Activated CD4-positive, alpha-beta T cell treated with anti-CD3 and anti-CD28 coated beads for 4 hours (primary cell): Measurements from ENCODE around the gene STAT5A.
"Not testable (repeated sequence)": the region's sequence is repeated elsewhere in the genome, so short reads cannot be mapped to it uniquely, and the experiment has no call there.

Experiments used
- DNase-seq, 2 donors: peaks; one replicate each; pipeline ENCODE4 v3.0.0-alpha.2; 2020

The STAT5A gene

DNA sequence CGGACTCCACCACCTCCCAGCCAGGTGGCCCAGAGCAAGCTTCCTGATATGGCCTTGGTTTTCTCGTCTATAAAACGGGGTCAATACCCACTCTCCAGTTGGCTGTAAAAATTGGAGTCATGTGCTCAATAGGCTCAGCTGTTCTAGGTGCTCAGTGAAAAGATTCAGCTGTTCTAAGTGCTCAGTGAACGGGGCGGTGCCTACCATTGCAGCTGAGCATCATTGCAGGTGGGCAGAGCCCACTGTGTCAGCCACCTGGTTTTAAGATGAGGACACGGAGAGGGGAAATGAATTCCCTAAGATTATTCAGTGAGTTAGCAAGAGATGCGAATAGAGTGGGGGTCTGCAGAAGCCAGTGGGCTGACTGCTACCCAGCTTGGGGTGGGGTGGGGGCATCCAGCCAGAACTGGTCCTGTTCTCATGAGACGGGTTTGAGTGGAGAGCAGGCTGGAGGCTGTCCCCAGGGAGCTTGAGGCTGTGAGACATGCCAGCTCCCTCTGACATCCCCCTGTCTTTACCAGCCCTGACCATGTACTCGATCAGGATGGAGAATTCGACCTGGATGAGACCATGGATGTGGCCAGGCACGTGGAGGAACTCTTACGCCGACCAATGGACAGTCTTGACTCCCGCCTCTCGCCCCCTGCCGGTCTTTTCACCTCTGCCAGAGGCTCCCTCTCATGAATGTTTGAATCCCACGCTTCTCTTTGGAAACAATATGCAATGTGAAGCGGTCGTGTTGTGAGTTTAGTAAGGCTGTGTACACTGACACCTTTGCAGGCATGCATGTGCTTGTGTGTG lies 21.9 kb downstream of the STAT5A start:
- DNase-seq: no peak

DNA sequence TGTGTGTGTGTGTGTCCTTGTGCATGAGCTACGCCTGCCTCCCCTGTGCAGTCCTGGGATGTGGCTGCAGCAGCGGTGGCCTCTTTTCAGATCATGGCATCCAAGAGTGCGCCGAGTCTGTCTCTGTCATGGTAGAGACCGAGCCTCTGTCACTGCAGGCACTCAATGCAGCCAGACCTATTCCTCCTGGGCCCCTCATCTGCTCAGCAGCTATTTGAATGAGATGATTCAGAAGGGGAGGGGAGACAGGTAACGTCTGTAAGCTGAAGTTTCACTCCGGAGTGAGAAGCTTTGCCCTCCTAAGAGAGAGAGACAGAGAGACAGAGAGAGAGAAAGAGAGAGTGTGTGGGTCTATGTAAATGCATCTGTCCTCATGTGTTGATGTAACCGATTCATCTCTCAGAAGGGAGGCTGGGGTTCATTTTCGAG lies 22.5 kb downstream of the STAT5A start:
- DNase-seq: no peak

DNA sequence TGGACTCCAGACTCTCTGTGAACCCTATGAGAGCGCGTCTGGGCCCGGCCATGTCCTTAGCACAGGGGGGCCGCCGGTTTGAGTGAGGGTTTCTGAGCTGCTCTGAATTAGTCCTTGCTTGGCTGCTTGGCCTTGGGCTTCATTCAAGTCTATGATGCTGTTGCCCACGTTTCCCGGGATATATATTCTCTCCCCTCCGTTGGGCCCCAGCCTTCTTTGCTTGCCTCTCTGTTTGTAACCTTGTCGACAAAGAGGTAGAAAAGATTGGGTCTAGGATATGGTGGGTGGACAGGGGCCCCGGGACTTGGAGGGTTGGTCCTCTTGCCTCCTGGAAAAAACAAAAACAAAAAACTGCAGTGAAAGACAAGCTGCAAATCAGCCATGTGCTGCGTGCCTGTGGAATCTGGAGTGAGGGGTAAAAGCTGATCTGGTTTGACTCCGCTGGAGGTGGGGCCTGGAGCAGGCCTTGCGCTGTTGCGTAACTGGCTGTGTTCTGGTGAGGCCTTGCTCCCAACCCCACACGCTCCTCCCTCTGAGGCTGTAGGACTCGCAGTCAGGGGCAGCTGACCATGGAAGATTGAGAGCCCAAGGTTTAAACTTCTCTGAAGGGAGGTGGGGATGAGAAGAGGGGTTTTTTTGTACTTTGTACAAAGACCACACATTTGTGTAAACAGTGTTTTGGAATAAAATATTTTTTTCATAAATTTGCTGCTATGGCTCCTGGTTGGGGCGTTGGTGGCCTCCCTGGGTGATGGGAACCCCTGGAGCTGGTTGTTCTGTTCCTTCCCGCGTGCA lies 23.1 kb downstream of the STAT5A start:
- no peak for DNase-seq

DNA sequence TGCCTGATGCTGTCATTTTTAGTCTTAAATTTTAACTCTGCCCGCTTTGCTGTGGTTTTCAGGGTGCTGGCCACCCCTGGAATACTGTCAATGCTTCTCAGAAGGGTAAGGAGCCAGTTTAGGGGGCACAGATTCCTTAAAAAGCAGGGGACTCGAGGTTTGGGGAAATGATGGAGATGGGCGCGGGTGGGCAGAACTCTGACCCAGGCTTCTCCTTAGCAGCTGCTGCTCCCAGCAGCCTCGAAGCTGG lies 23.7 kb downstream of the STAT5A start:
- no peak for DNase-seq

DNA sequence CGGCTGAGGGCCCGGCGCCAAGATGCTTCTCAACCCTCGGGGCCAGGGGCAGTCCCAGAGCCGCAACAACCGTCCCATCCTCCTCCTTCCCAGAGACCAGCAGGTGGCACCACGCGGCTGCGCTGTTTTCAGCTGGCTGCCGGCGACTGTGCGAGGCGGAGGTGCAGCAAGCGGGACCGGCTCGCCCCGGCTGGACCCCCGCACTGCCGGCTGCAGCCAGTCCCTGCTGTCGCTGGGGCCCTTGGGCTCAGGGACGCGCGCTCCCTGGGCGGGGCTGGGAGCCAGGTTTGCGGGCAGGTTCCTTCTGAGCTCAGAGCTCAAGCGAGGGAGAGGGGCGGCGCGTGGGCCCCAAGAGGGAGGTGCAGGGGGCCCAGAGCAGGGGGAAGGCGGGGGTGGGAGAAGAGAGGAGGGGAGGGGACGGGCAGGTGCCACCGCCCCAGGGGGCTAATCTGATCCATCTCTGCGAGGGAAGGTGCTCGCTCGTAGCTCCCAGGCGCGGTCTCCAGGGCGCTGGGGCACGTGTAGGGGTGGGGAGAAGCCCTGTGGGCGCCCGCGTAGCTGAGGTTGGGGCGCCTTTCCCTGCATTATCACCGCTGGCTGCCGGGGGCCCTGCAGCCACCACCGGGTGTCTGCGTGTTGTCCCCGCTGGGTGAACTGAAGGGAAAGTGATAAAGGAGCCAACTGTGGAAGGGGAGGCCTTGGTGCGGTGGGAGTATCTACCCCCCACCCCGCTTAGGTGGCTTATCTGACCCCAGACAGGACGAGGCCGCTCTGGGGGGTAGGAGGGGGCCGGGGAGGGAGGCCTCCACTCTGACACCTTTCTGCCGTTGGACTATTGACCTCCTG lies 24.2 kb downstream of the STAT5A start:
- DNase-seq: peak; percentile 71 to 73

DNA sequence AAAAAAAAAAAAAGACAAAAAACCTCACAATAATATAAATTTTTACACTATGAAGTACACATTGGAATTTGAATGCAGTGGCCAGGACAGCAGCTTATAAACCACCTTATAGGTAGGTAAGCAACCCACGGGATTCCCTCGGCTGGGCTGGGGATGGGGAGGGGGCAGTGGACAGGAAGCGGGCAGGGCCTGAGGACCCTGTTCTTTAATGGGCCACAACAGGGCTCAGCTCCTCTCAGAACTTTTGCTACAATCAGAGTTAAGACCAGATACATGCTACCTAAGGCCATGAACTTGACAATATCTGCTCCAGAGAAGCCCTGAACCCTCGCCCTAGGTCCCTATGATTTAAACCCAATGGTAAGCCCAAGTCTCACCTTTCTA lies 25.1 kb downstream of the STAT5A start:
- DNase-seq: no peak

DNA sequence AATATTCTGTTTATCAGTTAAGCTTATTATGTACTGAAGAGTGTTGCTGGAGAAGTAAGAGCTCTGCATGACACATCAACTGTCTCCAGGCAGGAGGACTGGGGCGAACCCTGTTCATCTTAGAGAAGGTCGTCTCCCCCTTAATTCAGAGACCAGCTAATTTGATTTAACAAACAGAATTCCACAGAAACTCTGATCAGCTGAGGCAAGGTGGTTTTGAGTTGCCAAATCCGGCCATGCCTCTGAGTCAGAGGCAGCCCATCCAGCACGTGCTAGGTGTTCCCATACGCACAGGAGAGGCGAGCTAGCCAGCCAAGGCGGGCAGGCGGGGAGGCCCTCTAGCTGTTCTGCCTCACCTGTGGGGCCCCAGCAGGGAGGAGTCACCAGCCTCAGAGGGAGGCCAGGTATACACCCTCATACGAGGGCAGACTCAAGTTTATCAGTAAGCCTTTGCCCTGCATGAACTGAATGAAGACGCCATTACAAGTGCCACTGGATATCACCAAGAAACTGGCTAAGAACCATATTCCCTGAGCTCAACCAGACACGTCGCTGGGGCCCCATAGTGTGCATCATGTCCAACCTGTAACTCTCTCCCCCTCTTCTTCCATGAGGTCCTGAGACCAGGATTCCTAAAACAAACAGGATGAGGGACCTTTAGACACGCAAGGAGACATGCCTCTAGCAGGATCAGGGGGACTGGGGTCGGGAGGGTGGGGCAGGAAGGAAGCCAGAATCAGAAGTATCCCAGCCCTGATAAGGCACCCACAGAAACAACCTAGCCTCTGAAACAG lies 25.7 kb downstream of the STAT5A start:
- no peak for DNase-seq

DNA sequence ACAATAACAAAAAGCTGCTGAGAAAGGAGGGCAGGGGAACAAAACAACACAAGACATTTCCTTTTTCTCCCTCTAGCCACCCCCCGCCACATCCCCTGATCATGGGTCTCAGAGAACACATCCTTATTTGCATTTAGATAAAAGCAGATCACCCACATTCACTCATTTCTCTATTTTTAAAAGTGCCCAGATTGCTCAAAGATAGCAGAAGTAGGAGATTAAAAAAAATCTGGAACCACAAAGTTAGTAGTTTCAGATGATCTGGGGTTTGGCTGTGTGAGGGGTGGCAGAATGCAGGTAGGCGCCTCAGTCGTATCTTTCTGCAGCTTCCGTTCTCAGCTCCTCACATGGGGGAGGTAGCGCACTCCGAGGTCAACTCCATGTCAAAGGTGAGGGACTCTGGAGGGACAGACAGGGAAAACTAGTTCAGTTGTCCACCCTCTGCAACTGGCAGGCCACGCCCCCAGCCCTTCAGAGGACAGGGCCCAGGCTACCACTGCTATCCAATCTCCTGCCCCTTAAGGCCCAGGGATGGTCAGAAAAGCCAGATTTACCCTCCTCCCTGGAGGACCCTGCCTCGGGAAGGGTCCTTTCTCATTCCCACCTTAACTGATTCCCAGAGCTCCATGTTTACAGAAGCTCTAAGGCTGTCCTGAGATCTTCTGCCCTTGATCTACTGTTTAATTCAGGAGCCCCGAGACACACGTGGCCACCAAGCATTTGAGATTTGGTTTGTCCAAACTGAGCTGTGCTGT lies 27.3 kb downstream of the STAT5A start:
- no peak for DNase-seq

DNA sequence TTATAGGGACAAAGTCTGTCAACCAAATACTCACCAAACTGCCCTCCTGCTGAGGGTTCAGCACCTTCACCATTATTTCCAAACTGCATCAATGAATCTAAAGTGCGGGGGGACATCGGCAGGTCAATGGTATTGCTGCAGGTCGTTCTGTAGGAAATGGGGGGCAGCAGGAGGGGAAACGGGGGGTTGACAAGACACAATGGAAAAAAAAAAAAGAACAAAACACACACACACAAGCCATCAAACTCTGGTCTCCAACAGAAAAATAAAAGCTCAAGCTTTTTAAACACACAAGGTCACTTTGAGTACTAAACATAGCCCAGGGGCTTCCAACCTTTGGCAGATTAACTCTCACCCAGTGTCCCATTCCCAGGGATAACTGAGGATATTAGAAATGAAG lies 28.5 kb downstream of the STAT5A start:
- DNase-seq: no peak

DNA sequence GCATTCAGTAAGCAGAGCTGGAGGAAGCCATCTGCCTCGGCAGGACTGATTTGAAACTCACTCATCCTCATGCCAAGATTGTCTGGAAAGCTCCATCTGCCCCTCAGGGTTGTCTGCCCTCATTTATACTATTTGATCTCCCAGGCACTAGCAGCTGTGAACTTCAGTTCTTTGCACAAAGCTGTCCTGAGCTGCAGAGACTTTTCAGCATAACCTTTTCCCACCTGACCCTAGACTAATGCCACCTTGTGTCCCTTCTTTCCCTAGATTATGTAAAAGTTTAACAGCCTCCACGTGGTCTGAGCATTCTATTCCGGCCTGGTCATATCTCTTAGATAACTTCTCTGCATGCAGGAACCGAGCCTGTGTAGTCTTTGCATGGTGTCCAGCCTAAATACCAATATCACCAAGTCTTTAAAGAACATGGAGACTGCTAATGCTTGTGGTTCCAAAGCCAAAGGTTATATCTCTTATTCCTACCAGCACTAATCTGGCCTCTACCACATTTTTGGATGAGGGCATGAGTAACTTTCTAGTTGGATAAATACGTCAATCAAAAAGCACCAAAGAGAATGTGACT lies 29.1 kb downstream of the STAT5A start:
- DNase-seq: no peak

DNA sequence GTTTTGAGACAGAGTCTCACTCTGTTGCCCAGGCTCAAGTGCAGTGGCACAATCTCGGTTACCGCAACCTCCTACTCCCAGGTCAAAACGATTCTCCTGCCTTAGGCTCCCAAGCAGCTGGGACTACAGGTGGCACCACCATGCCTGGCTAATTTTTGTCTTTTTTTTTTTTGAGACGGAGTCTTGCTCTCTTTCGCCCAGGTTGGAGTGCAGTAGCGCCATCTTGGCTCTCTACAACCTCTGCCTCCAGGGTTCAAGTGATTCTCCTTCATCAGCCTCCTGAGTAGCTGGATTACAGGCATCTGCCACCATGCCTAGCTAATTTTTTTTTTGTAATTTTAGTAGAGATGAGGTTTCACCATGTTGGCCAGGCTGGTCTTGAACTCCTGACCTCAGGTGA lies 29.7 kb downstream of the STAT5A start:
- DNase-seq: not testable (repeated sequence)

DNA sequence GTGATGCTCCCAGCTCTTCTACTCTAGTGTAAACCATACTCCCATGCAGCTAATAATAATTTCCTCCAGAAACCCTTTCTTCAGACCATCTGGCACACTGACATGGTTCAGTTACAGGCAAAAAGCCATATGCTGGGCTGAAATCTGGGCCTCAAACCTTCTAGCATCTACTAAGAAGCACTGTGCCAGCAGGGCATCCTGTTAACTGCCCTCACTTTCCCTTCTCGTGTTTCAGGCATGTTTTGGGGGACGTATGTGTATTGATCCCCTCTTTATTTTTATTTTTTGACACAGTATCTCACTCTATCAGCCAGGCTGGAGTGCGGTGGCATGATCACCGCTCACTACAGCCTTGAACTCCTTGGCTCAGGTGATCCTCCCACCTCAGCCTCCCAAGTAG lies 33.3 kb downstream of the STAT5A start:
- no peak for DNase-seq

DNA sequence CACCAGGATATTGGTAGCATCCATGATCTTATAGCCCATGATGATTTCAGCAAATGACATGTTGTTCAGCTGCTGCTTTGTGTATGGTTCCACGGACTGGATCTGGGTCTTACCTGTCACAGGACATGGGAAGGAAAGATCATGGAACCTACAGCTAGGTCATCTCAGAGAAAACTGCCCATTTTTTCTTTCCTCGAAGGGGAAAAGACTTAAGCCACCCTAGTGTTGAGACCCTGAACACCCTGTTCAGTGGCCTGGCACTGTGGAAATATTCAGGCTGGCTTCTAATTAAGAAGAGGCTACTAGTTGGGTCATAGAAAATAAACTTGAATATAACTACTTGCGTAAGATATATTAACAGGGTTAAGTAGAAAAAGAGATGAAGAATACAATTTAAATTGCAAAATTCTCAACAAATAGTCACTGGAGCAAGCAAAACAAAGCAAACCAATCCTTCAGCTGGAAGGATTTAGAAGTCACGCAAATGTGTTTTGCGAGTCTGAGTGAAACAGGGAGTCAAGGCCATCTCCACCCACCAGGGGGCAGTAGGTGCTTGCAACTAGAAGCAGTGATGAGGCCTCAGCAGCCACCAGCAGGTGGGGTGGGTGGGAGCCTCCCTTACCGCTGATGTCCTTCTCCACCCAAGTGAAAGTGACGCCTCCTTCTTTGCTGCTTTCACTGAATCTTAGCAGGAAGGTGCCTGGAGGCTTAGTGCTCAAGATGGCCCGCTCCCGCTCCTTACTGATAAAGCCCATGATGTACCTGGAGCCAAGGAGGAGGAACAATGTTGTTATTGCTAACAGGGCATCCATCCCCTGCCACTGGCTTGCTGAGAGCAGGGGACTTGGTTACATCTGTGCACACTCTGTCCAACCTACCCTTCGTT lies 34.3 kb downstream of the STAT5A start:
- DNase-seq: peak; percentile 95 to 97

DNA sequence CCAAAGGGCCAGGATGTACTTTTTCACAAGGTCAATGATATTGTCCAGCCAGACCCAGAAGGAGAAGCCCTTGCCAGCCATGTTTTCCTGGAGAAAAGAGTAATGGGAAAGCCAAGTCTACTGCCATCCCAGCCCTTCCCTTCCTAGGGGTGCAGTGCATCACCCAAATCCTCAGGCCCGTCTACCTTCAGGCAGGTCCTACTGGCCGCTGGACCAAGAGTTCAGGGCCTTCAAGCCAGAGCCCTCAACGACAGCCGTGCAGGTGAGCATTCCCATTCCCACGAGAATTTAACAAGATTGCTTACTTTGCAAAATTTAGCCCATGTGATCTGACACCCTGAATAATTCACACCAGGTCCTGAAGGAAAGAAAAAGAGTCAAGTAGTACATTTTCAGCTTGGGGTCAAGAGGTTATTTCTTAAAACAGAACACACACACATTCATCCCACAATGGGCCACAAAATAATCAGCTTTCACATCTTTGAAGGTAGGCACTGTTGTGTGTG lies 35.0 kb downstream of the STAT5A start:
- no peak for DNase-seq

DNA sequence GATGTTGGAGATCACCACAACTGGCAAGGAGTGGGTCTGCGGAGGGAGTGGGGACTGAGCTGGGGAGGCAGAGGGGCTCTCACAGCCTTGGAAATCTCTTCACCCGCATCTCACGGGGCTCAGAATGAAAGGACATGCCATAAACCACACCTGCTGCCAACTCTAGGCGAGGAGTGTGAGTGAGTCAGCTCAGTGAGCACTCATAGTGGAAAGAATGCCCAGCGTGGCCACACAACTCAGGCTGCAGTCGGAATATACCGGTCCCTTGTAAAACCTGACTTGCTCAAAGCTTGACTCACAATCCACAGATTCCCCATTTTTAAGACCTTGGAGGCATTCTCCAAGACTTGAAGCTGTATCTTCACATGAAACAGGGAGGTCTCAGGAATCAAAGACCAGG lies 36.7 kb downstream of the STAT5A start:
- no peak for DNase-seq

DNA sequence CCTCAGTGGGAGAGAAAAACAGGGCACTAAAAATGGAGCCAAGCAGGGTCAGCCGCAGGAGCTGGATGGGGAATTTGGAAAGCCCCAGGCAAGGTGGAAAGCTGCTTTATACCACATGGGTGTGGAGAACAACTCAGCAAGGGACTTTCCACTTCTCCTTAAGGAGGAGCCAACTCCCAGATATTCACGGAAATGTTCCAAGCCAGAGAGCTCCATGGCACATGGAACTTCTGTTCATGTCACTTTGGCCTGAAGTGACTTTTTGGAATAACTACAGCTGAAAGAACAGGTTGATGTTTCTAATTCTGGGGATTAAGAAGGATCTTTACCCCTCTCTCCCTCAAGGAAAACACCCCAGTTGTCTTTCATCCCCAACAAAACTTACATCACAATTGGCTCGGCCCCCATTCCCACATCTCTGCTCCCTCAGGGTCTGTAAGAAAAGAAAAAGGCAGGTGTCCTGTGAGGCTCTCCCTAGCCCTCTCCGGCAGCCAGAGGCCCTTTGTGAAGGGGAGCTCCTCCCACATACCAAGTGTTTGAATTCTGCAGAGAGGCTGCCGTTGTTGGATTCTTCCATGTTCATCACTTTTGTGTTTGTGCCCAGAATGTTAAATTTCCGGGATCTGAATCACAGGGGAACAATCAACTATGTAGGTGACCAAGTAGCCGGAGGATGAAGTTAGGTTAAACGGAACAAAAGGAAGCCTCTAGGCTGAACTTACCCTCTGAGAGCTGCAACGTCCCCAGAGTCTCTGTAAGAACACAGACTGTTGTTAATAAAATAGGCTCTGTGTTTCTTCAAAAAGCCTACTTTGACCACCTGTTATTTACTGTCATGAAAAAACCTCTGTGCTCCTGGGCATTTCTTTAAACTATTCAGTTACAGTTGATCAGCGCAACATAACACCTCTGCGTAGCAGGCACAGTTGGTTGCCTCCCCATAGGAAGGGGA lies 41.0 kb downstream of the STAT5A start:
- DNase-seq: no peak

DNA sequence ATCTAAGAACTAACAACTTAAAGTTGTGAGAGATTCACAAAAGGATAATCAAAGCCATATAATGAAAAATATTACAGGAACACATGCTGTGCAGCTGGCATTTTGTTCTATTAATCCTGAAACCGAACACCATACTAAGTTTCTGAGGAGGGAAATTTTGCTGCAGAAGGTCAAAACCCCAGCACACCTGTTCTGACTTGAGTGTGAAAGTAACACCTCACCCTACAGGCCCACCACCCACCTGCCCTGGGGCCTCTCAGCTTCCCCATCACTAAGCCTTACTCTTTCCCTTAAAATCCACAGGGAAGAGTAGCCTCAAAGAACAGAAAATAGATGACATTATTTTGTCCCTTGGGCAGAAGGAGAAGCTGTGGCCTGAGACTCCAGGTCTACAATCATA lies 44.8 kb downstream of the STAT5A start:
- no peak for DNase-seq

DNA sequence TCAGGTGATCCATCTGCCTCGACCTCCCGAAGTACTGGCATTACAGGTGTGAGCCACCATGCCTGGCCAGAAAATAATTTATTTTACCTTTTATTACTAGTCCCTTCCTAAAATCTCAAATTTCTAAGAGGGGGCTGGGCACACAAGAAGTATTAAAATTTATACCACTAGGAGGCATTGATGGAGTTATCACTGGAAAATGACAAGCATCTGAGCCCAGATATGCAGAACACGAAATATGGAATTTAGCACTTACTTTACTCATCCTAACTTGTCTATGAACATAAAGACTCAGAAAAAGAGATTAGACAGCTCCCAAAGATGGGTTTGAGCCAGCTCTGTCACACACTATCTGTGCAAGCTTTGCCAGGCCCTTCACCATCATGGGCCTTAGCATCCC lies 46.4 kb downstream of the STAT5A start:
- no peak for DNase-seq

DNA sequence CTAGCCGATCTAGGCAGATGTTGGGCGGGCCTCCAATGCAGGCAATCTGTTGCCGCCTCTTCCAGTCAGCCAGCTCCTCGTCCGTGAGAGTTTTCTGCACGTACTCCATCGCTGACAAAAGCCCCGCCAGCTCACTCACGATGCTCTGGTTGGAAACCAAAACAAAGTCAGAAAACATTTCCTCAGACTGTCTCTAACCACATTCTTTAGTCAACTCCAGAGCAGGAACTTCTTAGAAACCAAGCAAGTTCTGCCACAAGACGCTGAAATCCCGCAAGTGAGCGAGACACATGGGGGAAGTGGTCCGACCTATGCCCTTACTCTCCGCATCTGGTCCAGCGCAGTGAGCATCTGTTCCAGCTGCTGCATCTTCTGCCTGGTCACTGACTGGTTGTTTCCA lies 49.1 kb downstream of the STAT5A start:
- DNase-seq: peak; percentile 64 to 70
